HepG2 (cell line): ENCODE measurements around the gene C11orf54. TPM values are rescaled to one million over a fixed set of nuclear protein-coding genes. Genes with fewer than 3 reads are reported as not detected.

Experiments used
- AHR ChIP-seq: IDR thresholded peaks from 2 replicates; pipeline ENCODE4 v1.6.1; 2018; ENCODE audit warnings: missing genetic modification reagents, missing compliant biosample characterization
- CSRNP1 ChIP-seq: sonication (generic); formaldehyde crosslinking; IDR thresholded peaks from 2 replicates; pipeline ENCODE4 v1.8.1; 2023; ENCODE audit warnings: mild to moderate bottlenecking, missing genetic modification reagents
- FOSL2 ChIP-seq: sonication (generic); formaldehyde crosslinking; IDR thresholded peaks from 2 replicates; pipeline ENCODE4 v1.4.0; 2020; ENCODE audit warnings: missing genetic modification reagents
- GATA4 ChIP-seq: sonication (generic); IDR thresholded peaks from 2 replicates; pipeline ENCODE4 v1.6.1; 2016; ENCODE audit warnings: antibody characterized with exemption, low read depth, borderline replicate concordance
- HNRNPH1 ChIP-seq: fragments of 200-400 bp; formaldehyde crosslinking; optimal IDR thresholded peaks from 2 replicates; pipeline ENCODE3; 2017; ENCODE audit warnings: mild to moderate bottlenecking, low read depth, low read length
- HNRNPUL1 ChIP-seq: fragments of 200-400 bp; formaldehyde crosslinking; IDR thresholded peaks from 2 replicates; pipeline ENCODE4 v1.6.1; 2017; ENCODE audit warnings: low read depth, mild to moderate bottlenecking, low read length, moderate library complexity
- ISL2 ChIP-seq: sonication (generic); formaldehyde crosslinking; IDR thresholded peaks from 2 replicates; pipeline ENCODE4 v1.5.0; 2020; ENCODE audit warnings: missing genetic modification reagents
- ISX ChIP-seq: sonication (generic); formaldehyde crosslinking; conservative IDR thresholded peaks from 2 replicates; pipeline ENCODE4 v1.5.0; 2020; ENCODE audit warnings: missing genetic modification reagents
- KDM4B ChIP-seq: sonication (generic); formaldehyde crosslinking; IDR thresholded peaks from 2 replicates; pipeline ENCODE4 v1.4.0; 2020; ENCODE audit warnings: missing genetic modification reagents
- MAFG ChIP-seq: sonication (generic); formaldehyde crosslinking; IDR thresholded peaks from 2 replicates; pipeline ENCODE4 v1.5.1; 2020; ENCODE audit warnings: mild to moderate bottlenecking, missing genetic modification reagents
- MIER3 ChIP-seq: IDR thresholded peaks from 2 replicates; pipeline ENCODE4 v1.6.1; 2016; ENCODE audit warnings: missing compliant biosample characterization, borderline replicate concordance
- MTF1 ChIP-seq: sonication (generic); formaldehyde crosslinking; IDR thresholded peaks from 2 replicates; pipeline ENCODE4 v1.5.0; 2020; ENCODE audit warnings: missing genetic modification reagents
- MXD1 ChIP-seq: sonication (generic); formaldehyde crosslinking; IDR thresholded peaks from 2 replicates; pipeline ENCODE4 v1.4.0; 2020; ENCODE audit warnings: mild to moderate bottlenecking, missing genetic modification reagents
- NAIF1 ChIP-seq: sonication (generic); formaldehyde crosslinking; IDR thresholded peaks from 2 replicates; pipeline ENCODE4 v1.5.0; 2020; ENCODE audit warnings: mild to moderate bottlenecking, missing genetic modification reagents, borderline replicate concordance
- SIN3A ChIP-seq: IDR thresholded peaks from 2 replicates; pipeline ENCODE4 v1.6.1; 2011; ENCODE audit warnings: low read depth, mild to moderate bottlenecking, control low read depth, low read length, borderline replicate concordance
- SMAD3 ChIP-seq: sonication (generic); formaldehyde crosslinking; IDR thresholded peaks from 2 replicates; pipeline ENCODE4 v1.4.0; 2020; ENCODE audit warnings: missing genetic modification reagents
- THAP9 ChIP-seq: sonication (generic); formaldehyde crosslinking; IDR thresholded peaks from 2 replicates; pipeline ENCODE4; 2020; ENCODE audit warnings: missing genetic modification reagents, mild to moderate bottlenecking, borderline replicate concordance
- ZNF280D ChIP-seq: sonication (generic); formaldehyde crosslinking; IDR thresholded peaks from 2 replicates; pipeline ENCODE4 v1.5.1; 2020; ENCODE audit warnings: mild to moderate bottlenecking, missing genetic modification reagents
- ZNF34 ChIP-seq: sonication (generic); formaldehyde crosslinking; IDR thresholded peaks from 2 replicates; pipeline ENCODE4 v1.4.0; 2020; ENCODE audit warnings: mild to moderate bottlenecking, missing genetic modification reagents, borderline replicate concordance
- ZNF496 ChIP-seq: sonication (generic); formaldehyde crosslinking; IDR thresholded peaks from 2 replicates; pipeline ENCODE4 v1.8.1; 2023; ENCODE audit warnings: mild to moderate bottlenecking, moderate library complexity, missing genetic modification reagents; ENCODE audit not compliant: insufficient replicate concordance
- ZSCAN21 ChIP-seq: sonication (generic); formaldehyde crosslinking; IDR thresholded peaks from 2 replicates; pipeline ENCODE4 v1.8.0; 2022; ENCODE audit warnings: mild to moderate bottlenecking, missing genetic modification reagents, moderate library complexity, borderline replicate concordance
- polyA plus RNA-seq, 8 experiments: library from polyadenylated mRNA; depleted of rRNA in 3 of 8; stranded (reverse) in 7 of 8; unstranded in 1 of 8; fragments of >200 nt; fragmentation: Illumina TruSeq in 4 of 8; extraction: Trizol in 4 of 8; gene quantifications; 2 replicates each; pipeline versions ENCODE4 v1.2.1 to v1.2.3, GENCODE V29; 2011 to 2016; ENCODE audit warnings: low read depth in 4 of 8, missing spikeins in 1 of 8, mixed read lengths in 1 of 8; ENCODE audit not compliant: insufficient read depth in 1 of 8
- total RNA-seq, 5 experiments: library from RNA; depleted of rRNA; stranded (reverse); fragments of >200 nt; fragmentation: Illumina TruSeq; extraction: Trizol; gene quantifications; 2 replicates each; pipeline ENCODE4 v1.2.3, GENCODE V29; 2016; ENCODE audit warnings: low read depth in 1 of 5

The C11orf54 gene
- total and polyA plus RNA-seq, 2 of the 13 experiments (the other 11 are each of a cell fraction or from before 2014, with no cell fraction given): 42.7 to 50.1 TPM

GRCh38 chr11:93784145-93784934 lies 42.9 kb downstream of the C11orf54 start, which contains the start of gene MED17 (continued):
- TF ChIP-seq CSRNP1 (CRISPR knock-in tag): no peak; the same call in 1 of the 2 replicates
- TF ChIP-seq ZNF496 (CRISPR knock-in tag): no peak
- TF ChIP-seq MXD1 (CRISPR knock-in tag): peak; percentile 89
- peak; percentile 13; the same call in 1 of the 2 replicates for TF ChIP-seq MTF1 (CRISPR knock-in tag)
- TF ChIP-seq ZNF34 (CRISPR knock-in tag): no peak
- no peak for TF ChIP-seq HNRNPUL1
- TF ChIP-seq ISX (CRISPR knock-in tag): no peak
- peak; percentile 17 for TF ChIP-seq AHR
- TF ChIP-seq THAP9 (CRISPR knock-in tag): peak; percentile 81
- no peak for TF ChIP-seq ZSCAN21 (CRISPR knock-in tag)
- TF ChIP-seq GATA4: peak; percentile 64; the same call in 1 of the 2 replicates
- peak; percentile 75 for TF ChIP-seq ISL2 (CRISPR knock-in tag)
- peak; percentile 76 for TF ChIP-seq SIN3A
- peak; percentile 90 for TF ChIP-seq NAIF1 (CRISPR knock-in tag)
- TF ChIP-seq FOSL2 (CRISPR knock-in tag): peak; percentile 91
- TF ChIP-seq MIER3 (CRISPR knock-in tag): peak; percentile 55; the same call in 1 of the 2 replicates
- no peak for TF ChIP-seq HNRNPH1
- TF ChIP-seq SMAD3 (CRISPR knock-in tag): no peak; the same call in 1 of the 2 replicates
- peak; percentile 7; the same call in 1 of the 2 replicates for TF ChIP-seq KDM4B (CRISPR knock-in tag)
- no peak for TF ChIP-seq MAFG (CRISPR knock-in tag)
- peak; percentile 85; the same call in 1 of the 2 replicates for TF ChIP-seq ZNF280D (CRISPR knock-in tag)
